Stimulated activated CD4-positive, alpha-beta T cell treated with anti-CD3 and anti-CD28 coated beads, Interleukin-2, amount 100 ng/mL, for 4 hours (primary cell): ENCODE measurements around the gene MTMR2.

Source experiments
- DNase-seq: peaks from one replicate; pipeline ENCODE4 v3.0.0-alpha.2; 2020; ENCODE audit warnings: low read depth

MTMR2 gene

DNA sequence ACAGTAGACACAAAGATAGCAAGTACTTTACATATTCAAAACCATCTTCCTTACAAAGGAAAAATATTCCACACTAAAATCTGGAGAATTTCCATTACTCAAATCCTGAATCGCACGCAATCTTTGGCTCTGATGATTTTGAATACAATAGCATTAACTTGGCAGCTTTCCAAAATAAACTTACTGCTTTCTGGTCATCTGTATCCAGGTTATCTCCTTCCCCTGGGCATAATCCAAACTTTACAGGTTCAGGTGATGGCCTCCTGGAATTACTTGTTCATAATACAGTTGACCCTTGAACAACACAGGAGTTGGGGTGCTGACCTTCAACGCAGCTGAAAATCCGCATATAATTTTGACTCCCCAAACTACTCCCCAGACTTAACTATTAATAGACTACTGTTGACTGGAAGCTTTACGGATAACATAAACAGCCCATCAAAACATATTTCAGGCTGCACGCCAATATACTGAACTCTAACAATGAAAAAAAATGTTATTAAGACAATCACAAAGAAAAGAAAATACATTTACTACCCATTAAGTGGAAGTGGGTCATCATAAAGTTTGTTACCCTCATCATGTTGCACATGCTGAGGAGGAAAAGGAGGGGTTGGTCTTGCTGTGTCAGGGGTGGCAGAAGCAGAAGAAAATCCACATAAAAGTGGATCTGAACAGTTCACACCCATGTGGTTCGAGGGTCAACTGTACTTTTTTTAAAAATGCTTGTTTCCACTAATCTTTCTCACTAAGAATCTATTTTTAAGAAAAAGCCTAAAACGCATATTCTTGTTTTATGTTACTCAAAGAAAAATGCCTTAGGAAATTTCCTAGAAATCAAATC, 6.5 kb downstream of the MTMR2 start:
- DNase-seq = no peak

DNA sequence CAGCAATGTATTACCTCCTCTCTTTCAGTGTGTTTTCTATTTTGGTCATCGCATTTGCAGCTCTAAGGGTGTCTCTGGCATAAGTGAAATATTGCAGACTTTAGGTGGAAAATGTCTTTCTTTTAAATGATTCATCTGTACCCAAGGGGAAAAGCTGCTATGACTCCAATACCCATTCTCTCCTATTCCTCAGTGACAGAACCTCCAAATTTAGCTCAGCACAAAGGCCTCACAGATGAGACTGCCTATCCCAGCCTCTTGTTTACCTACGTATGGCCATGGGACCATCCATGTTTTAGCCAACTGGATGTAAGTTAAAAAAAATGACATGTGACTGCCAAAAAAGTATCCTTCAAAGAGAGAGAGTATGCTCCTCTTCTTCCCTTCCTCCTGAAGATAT, 7.9 kb downstream of the MTMR2 start:
- DNase-seq = no peak

DNA sequence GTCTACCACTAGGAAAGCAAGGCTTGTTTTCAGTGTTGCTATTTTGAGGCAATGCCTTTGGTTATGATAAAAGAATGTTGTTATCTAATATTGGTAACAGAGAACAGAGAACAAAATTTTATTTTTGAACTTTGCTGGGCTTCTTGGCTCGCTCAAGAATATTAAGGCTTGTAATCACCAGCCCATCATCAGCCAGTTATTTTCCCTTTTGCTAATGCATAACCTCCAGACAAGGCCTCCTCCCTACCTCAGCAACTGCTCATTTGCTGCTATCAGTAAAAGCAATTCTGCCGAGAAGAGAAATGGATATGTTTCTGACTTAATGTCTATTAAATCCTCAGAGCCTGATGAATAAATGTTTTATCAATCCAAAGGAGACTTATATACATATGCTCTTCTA, 8.9 kb downstream of the MTMR2 start:
- no peak for DNase-seq

DNA sequence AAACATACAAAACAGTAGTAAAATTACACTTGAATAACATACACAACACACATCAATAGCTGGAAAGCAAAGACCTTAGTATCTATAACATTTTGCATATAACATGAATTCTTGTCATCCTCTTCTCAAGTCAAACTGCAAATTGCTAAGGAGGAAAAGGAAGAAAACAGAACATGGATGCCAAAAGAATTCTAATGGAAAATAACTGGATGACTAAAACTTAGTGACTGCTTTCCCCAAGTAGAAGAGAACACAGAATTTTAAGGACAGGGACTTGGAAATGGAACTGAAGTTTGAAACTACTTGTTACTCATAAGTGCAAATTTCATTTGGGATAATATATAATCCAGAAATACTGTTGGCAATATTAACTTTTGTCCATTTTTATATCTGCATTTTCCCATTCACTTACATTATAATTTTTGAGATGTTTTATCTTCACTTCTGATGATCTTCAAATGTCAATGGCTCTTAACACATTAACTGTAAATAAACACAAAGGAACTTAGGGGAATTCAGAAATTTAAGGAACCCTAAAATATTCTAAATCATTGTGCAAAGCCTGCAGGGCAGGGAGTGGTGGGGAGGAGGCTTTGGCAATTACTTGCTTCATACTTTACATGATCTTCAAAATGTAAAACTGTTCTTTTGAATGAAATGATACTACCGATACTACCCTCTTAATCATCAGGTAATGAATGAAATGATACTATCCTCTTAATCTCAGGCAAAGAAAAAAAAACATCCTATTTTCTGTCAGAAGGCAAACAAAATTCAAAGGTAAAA, 9.9 kb downstream of the MTMR2 start:
- DNase-seq = no peak

DNA sequence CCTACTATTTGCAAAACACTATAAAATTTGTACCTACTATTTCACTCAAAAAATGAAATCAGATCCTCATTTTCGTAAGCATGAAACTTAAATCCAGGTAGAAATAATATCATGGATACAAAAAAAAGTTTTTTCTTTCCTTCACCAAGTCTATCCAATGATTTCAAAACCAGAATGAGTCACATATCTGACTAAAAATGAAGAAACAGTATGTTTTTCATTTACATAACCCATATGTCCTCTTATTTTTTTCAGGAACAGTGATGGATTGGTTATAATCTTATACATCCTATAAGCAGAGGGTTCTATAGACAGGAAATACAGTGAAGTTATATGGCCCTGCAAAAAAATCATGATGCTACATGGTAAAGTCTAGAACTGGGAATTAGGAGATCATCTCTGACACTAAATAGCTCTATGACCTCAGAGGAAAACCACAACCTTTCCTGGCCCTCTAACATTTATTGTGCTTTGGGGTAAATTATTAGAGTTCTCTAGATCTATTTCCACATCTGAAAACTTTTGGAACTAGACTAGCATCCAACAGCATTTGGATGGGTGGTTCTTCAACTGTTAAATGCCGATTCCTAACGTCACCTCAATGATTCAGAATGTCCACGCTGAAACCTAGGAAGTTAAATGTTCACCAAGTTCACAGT, 10.9 kb downstream of the MTMR2 start:
- DNase-seq = no peak

DNA sequence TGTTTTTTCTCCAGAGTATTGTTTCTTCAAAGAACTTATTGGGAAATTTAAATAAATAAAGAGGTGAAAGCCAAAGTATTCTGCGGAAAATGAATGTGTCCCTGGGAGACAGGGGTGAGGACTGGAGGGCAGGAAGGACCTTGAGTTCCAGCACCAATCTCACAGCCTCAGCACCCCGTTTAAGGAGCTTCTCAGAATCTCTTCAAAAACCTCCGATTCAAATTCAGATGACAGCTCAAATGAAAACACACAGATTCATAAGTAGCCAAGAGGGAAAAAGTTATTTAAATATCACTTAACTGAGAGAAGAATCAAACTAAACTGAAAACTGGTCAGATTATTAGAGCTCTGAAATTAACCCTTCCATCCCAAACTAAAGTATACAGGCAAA, 12.5 kb downstream of the MTMR2 start:
- DNase-seq = no peak

DNA sequence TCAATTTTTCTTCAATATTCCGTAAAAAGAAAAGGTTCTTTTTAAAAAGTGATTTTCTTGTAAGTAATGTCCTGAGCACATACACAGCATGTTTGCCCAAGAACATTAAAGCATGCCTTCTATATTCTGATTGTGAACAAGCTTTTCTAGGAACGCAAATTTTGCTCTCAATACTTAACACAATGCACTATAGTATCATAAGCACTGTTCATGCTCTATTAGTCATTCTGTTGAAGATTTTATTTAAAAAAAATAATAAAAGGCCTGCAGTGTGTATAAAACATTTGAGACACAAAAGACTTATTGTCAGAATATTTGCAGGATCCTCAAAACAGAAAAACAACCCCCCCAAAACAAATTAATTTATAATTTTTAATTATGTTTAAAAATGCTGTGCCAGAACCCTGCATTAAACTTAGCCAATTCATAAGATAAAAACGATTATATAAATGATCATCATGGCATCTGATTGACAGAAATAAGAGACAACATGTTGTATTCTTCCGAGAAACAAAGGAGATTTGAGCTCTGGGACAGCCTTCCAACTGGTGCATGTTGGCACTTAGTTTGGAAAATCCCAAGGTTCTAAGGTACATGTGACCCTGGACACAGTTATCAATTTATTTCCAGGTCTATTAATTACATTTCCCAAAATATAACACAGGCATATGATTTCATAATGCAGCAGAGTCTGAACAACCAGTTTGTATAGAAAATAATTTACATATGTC, 13.1 kb downstream of the MTMR2 start:
- DNase-seq = no peak

DNA sequence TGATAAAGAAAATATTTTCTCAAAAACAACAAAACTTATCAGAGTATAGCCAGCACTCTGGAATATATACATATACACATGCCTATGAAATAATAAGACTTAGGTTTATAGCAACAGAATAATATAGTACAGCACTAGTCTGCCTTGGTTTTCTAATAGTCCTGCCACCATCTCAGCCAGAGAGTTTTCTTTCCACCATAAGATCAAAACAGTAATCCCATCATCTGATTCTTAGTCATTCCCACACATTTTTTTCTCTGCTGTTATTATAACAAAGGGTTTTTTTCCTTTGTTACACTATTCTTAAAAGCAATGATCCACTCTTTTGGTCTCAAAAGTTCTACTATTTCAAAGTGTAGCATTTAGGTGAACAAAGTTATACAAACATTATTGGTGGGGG, 15.1 kb downstream of the MTMR2 start:
- DNase-seq = no peak

DNA sequence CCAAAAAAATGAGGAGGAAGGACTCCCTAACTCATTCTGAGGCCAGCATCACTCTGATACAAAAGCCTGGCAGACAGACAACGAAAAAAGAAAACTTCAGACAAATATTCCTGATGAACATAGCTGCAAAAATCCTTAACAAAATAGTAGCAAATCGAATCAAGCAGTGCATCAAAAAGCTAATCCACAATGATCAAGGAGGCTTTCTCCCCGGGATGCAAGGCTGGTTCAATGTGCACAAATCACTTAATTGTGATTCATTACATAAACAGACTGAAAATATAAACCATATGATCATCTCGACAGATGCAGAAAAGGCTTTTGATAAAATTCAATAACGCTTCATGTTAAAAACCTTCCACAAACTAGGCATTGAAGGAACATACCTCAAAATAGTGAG, 16.4 kb downstream of the MTMR2 start:
- no peak for DNase-seq

DNA sequence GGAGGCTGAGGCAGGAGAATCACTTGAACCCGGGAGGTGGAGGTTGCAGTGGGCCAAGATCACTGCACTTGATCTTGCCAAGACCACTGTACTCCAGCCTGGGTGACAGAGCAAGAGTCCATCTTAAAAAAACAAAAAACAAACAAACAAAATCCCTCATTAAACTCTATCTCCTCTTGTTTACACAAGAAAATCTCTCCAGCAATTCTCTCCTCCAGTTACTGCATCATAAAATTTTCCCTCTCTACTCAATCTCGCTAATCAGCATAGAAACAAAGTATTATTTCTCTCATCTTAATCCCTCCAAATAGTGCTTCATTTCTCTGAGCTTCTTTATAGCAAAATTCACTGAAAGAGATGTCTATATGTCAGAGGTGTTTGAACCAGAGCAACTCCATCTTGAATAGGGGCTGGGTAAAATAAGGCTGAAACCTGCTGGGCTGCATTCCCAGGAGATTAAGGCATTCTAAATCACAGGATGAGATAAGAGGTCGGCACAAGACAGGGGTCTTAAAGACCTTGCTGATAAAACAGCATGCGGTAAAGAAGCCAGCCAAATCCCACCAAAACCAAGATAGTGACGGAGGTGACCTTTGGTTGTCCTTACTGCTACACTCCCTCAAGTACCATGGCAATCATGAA, 19.8 kb downstream of the MTMR2 start:
- no peak for DNase-seq

DNA sequence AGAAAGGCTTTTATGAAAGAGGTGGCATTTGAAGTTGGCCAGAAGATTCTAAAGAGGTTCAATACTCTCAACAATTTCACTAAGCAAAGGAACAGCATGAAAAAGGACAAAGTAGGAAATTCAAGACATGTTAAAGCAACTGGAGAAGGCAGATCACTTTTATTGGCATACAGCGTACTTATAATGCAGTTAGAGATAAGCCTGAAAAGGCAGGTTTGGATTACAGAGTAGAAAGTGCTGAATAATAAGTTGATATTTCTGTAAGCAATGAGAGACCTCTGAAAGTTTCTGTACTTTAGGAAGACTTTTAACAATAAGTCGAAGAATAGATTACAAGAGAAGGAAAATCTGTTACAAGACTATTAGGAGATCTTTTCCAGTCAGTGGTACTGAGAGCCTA, 25.1 kb downstream of the MTMR2 start:
- no peak for DNase-seq

DNA sequence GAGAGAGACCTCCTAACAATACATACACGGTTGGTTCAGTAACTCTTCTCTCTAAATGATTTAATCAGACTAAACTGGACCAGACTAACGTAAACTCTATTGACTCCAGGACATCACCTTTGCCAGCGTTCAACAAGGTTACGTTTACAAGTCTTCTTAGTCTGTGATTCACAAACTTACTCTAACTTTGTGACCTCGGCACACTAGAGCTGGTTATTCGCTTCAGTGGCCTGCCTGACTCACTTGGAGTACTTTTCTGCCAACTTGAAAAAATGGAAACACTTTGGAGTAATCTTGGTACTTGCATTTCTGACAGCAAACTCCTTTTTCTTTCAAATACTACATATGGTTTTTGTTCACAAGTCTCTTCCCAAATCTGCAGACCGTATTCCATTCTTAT, 26.2 kb downstream of the MTMR2 start:
- DNase-seq = no peak

DNA sequence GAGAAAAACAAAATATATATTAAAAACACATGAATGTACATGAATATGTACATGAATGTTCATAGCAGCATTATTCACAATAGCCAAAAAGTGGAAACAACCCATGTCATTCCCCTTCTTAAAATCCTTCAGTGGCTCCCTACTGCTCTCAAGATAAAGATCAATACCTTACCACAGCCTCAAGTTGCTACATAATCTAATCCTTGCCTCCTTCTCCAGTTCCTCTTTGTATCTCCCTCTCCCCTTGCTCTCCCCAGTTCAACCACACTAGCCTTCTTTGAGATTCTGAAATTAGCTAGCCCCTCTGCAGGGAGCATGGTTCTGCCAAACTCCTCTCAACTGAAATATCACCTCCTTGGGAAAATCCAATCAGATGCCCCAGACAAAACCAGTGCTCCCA, 28.1 kb downstream of the MTMR2 start:
- DNase-seq = no peak

DNA sequence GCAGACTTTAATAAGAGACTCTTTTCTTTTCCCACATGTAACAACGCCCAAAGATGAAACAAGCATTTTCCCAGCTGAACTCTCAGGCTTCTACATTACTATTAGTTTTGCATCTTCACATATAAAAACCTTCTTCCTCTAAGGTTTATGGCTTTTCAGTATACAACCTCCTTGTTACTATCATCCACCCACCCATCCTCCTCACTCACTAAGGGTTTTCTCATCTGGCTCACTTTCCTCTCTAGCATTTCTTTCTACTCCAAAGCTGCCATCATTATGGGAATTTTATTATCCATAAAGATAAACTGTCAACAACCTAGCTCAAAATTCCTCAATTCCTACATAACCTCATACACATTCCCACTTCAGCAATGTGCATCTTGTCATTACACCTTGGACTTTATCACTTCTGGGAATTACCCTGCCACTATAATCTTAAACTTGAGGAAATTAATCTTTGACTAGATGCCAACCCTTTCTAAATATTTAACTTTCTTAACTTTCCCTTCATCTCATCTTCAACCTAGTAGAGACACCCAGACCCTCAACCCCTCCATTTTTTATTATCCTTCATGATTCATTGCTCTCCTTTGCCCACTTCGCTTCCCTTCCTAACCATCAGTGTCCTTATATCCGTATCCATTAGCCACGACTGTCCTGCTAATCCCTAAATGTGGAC, 30.9 kb downstream of the MTMR2 start:
- DNase-seq = no peak

DNA sequence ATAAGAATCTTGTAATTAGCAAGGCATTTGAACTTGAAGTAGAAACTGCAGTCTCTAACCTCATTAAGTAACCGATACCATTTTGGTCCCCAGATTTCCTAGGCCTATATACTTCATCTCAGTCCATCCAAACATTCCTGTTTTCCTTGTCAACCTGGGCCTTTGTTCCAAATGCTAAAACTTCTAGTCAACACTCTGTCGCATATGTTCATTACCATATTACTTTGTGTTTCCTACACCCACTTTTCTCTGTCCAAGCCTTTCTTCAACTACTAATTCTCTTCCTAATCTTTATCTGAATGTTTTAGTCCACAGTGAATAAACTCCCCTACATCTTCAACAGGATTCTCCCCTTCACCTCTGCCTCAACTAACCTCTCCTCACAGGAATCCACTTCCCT, 31.4 kb downstream of the MTMR2 start:
- DNase-seq = no peak

DNA sequence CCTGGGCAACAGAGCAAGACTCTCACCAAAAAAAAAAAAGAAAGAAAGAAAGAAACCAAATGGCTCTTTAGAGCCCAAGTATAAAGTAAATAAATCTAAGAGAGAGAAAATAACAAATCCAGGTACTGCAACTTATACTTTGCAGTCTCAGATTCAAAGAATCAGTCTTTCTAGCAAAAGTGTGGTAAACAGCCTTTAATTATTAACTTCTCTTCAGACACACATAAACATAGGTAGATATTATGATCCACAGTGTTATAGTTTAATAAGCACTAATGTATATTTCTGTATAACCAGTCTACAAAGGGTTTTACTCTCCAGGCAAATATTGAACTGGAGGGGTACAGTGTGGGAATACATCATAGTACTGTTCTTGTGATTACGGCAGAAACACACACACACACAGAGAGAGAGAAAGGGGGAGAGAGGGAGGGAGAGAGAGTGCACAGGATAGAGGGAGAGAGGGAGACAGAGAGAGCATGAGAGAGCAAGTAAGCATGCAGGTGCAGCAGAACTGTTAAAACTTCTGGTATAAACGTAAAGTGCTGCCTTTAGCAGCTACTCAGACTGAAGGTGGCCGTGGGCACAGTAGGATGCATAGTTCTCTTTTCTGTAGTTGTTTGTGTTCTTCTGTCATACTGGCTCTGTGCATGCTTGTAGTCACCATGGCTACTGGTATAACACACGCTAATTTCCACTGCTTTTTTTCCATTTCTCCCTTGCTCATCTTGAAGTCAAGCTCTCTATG, 32.3 kb downstream of the MTMR2 start:
- no peak for DNase-seq

DNA sequence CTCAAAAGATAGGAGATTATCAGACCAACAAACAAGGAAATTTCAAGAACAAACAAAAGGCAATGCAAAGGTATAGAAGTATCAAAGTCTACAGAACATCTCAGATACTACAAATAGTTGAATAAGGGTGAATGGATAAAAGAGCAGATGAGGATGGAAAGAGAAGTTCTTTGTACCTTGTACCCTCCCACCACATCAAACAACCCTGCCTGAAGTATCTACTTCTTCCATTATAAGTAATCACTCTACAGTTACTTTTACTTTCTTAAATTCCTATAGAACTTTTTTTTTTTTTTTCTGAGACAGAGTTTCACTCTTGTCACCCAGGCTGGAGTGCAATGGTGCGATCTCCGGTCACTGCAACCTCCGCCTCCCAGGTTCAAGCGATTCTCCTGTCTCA, 35.1 kb downstream of the MTMR2 start:
- DNase-seq = no peak

DNA sequence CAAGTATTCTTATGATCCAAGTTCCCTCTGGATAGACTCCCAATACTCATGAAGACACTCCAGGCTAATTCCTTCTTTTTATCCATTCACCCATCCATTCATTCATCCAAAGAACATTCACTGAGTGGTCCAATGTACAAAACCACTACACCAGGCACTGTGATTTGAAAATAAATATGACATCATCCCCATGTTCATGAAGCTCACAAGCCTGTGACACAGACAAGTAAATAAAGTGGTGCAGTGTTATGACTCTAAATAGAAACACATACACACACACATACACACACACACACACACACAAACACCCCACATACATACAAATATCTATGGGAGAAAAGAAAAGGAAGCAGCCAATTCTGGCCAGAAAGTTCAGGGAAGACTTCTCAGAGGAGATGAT, 35.5 kb downstream of the MTMR2 start:
- no peak for DNase-seq

DNA sequence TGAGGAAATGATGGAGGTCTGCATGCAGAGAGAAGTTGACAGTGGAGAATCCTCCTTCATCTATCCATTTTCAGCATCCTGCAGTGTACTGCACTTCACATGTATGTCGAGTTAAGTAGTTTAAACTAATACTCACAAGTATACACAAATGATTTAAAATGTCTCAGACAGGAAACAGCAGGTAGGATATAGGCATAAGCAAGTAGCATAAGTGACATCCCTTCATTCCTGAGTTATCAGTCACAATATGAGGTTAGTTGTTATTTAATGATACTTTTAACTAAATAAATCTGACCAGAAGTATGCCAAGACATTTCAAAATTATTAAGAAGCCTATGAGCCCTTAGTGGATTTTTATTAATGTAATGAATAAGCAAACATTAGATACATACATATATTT, 37.4 kb downstream of the MTMR2 start:
- DNase-seq = no peak

DNA sequence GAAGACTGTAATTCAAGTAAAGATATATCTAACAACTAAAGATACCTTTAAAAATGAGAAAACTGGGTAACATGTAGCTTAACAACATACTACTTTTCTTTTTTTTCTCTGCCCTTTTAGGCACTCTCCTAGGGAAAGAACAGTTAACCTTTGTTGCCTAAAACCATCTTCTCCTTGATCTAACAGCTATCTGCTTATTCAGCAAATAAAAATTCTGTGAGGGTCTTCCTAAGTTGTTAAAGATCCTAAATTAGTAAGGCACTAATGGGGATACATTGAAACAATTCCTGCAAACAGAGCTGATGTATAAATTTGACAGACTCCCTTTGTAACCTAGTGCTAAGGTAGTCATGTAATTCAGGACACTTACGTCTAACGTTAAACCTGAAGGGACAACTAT, 39.1 kb downstream of the MTMR2 start:
- DNase-seq = no peak

DNA sequence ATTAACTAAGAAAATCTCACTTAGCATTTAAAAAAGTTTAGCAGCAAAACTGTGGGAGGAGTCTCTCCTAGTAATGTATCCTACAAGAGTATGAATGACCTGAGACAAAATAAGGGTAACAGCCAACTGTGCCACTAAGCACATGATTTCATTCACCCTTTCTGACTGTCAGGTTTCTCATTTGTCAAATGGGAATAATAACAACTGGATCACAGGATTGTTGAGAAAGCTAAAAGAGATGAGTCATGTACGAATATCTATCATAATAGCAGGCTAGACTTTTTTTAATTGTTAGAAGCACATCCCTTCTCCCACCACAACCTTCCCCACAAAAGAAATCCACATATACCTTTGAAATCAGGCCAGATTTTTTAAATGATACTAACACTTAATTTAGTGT, 39.5 kb downstream of the MTMR2 start:
- DNase-seq = no peak
